GM21717 (cell line): ENCODE measurements around the gene ACTRT2.

Experiments used
- ATAC-seq: cut with Tn5 transposase; IDR thresholded peaks from one replicate; pipeline ENCODE4 v1.9.1; 2021; ENCODE audit warnings: mild to moderate bottlenecking, moderate library complexity; ENCODE audit not compliant: unreplicated experiment

ACTRT2 gene

DNA sequence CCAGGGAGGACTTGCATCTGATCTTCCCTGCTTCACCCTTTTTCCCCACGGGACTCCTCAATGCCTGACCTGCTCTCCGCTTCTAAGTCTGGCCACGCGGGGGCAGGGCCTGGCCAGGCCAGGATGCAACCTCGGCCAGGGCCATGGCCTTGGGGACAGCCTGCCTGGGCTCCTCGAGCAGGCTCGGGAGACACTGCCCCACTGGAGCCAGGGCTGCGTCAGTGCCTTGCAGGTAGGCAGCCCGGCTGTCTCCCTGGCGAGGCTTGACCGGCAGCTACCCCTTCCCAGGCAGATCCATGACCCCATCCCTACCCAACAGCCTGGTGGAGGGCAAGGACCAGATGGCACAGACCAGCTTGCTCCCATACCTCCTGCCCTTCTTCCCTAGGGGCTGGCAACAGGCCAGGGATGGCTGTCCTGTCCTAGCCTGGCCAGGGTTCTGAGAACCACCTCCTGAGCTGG lies 45.0 kb downstream of the ACTRT2 start:
- no peak for ATAC-seq

DNA sequence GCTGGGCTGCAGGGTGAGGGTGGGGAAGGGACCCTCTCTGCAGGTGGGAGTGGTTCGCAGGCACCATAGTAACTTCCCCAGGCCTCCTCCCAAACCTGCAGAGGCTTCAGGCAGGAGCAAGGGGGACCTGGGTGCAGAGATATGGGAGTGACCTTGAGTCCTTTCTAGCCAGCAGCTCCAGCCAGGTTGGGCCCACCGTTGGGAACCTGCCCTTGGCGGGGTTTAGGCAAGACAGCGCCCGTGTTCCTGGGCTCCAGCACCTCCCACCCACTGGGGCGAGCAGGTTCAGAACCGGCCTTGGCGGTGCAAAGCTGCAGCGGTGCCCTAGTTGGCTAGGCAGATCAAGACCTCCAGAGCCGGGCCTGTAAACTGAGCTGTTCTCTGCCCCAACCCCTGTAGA lies 45.6 kb downstream of the ACTRT2 start:
- ATAC-seq: no peak

DNA sequence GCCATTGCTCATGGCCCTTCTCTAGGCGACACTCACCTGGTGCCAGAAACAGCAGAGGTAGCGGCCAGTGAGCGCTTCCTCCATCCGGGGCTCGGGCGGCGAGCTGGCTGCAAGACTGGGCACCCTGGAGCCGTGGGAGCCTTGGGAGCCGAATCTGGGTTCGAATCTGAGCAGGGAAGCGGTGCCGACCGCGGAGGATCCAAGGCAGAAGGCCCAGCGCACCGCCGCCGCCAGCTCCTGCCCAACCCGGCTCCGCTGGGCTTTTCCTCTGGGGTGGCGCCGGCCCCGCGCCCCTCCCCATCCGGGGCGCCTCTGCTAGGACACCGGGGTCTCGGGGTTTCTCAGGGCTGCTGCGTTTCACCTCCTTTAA lies 46.0 kb downstream of the ACTRT2 start:
- no peak for ATAC-seq

DNA sequence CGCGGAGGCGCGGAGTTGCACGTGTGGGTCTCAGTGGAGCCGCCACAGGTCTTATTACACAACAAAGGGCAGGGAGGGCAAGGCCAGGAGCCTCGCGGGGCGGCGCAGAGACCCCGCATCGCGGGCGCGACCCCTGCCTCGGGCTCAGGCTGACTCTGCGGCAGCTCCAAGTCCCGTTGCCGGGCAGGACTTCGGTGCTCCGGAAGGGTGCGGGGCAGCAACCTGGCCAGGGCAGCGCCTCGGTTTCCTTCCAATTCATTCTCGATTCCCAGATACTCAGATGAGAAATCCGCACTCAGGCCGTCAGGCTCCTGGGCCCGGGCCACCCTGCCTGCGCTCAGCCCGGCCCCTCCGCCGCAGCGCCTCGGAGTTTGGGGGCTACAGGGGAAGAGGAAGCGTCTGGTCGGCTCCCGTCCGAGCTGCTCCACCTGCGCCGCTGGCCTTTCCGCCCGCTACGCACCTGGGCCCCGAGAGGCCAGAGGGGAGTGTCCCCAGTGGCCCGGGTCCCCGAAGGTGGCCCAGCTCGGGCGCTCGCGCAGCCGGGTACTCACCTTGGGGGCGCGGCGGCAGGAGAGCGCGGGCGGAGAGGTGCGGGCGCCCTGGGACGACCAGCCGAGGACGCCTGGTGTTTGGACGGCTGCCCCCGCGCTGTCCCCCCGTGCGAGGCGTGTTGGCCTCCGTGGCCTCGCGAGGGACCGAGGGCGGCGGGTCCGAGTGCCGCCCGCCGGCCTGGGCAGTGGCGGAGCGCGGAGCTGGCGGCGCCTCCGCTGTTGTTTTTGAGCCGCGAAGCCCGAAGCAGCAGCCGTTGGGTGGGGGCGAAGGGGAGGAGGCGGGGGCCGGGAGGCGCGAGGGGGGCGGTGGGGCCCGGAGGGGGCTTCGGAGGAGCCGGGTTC lies 46.6 kb downstream of the ACTRT2 start:
- no peak for ATAC-seq

DNA sequence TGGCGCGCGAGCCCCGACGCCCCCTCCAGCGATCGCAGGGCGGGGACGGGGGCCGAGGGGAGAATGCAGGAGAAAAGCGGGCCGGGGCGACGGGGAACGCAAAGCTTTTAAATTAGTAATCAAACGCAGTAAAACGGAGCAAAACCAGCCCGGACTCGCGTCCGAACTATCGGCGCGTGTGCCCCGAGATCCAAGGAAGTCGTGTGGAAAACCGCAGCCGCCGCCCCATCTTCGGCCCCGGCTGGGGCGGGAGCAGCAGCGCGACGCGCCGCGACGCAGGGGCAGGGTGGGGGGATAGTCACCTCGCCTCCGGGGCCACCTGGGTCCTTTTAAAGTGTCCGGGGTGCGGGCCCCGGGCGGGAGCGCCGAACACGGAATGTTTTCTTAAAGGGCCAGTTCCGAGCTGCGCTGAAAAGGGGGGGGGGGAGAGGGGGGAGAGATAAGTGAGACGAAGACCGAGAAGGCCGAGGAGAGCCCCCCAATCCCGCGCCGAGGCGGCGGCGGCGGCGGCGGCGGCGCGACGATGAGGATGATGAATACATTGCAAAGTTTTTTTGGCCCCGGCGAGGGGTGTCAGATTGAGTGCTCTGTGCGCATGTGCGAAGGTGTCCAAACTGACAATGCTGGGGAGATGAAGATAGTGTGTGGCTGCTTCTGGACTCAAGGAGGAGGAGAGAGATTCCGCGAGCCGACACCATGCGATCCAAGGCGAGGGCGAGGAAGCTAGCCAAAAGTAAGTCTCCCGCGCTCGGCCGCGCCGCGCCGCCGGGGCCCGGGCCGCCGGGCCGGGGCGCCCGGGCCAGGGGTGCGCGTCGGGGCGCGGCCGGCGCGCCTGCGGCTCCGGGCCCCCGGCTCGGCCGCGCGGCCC lies 47.5 kb downstream of the ACTRT2 start, which contains the start of gene PRDM16:
Gene PRDM16, plus strand, starts transcription at position 640 of the 868 bp plus-strand sequence. Its CDS starts 57 bp downstream, at position 697.
- ATAC-seq: no peak

DNA sequence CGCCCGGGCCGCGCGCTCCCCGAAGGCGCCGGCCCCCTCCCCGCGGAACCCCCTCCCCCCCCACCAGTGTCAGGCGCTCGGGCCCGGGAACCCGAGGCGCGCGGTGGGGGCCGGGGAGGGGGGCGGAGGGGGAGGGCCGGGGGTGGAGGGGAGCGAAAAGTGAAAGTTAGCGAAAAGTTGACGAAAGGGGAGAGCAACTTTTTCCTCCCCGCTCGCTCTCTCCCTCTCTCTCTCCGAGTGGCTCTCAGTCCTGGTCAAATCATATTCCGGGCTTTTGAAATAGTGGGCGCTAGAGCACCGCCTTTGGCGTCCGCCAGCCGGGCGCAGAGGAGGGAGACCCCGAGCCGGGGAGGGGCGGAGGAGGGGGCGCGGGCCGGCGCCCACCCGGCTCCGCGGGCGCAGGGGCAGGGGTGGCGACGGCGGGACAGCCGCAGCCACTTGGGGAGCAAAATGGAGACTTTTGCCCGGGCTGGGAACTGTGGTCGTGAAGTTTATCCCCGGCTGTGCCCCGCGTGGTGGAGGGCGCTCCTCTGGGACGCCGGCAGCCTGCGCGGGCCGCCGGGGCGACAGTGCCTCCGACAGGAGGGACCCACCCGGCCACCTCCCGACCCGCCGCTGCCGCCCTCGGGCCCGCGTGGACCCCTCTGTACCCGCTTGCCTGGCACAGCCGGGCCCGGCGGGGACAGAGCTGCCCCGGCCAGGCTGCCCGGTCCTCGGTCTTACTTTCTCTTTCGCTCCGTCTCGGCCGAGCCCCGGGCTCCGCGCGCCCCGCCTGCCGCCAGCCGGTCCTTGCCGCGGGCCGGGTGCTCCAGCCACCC lies 48.4 kb downstream of the ACTRT2 start:
- ATAC-seq: no peak

DNA sequence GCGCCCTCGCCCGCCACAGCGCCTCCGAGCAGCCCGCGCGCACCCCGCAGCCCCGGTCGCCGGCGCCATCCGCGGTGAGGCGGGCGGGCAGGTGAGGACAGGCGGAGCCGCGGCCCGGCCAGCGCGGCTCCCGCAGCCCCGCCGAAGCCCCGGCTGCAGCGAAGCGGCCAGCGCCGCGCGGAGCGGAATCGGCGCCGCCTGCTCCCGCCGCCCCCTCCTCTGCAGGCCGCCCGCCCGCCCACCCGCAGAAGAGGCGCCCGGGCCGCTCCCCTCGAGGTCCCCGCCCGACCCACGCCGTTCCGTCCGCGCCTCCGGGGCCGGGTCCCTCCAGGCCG lies 49.0 kb downstream of the ACTRT2 start:
- no peak for ATAC-seq

DNA sequence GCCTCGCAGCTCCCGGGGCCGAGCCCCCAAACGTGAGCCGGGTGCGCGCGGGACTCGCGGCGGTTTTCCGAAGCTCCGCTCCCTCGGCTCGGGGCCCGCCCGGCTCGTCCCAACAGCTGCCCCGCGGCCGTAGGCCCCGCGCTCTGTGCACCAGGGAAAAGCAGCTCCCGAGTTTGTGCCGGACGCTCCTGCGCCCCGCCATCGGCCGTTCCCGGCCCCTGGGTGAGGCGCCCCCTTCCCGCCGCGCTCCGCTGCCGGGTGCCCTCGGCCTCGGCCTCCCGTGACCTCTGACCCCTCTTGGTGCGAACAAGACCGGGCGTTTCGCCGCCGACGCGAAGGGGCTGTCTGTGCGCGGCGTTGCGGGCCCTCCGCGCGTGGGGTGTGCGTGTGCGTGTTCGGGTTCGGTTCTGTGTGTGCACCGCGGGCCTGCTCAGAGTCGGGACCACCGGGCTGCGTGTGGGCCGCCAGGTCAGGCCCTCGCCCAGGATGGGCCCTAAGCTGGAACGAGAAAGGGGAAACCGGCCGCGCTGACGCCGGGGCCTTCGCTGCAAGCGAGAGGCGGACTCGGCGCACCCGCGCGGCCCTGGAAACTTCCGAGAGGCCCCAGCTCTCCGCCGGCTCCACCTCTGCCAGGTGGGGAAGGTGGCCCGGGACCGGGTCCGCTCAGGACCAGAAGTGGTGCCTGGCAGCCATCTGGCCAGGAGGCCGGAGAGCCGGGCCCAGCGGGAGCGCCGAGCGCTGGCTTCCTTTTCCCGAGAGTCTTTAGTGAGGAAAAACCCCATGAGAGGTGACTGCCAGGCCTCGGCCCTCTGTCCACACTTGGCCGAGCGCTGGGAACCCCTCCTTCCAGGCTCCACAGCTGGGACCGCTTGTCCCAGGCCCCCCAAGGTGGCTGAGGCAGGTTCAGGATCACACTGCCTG lies 49.6 kb downstream of the ACTRT2 start:
- no peak for ATAC-seq

DNA sequence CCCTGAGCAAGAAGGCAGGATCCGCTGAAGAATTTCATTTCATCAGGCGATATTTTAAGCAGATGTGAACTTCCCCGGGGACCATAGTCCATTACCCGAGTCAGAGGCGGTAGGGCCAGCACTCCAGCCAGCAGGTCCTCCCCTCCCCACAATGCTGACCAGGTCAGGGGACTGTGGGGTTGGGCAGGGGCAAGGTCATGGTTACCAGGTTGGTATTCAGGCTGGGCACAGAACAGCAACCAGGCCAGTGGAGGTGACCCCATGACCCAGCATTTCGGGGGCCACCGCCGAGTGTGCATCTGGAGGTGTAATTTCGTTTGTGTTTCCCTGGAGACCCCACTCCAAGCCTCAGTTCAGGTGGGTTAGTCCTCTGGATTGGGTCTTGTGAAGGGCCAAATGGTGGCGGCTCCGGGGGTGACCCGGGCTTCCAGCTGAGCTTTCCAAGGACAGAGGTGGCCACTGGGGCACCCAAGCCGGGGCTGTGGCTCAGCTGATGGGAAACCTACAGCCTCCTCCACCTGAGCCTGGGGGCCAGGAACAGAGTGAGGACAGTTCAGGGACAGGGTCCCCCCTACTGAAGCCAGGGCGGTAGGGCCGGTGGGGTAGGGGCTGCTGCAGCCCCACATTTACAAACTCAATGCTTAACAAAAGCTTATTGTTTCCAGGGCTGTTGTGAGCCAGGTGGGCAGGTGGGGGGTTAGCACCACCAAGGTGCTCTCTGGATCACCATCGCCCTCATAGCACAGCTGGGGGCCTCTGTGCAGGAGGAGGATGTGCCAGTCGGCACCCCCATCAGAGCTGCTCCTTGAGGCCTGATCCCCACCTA lies 50.5 kb downstream of the ACTRT2 start:
- no peak for ATAC-seq
